NB4 (cell line): ENCODE measurements around the gene MED1.
A peak's percentile ranks its signal among the peaks of the same experiment; 100 is the strongest.
"Not testable (repeated sequence)": the region's sequence is repeated elsewhere in the genome, so short reads cannot be mapped to it uniquely, and the experiment has no call there.

ENCODE experiments used
- DNase-seq: peaks from one replicate; pipeline ENCODE4 v3.0.0; 2010; ENCODE audit warnings: low read depth
- H3K4me3 ChIP-seq: one replicate; pipeline ENCODE4 v1.5.1; 2011; ENCODE audit warnings: mild to moderate bottlenecking, low read depth, low read length, moderate library complexity
- CTCF ChIP-seq: IDR thresholded peaks from one replicate; pipeline ENCODE4 v1.5.1; 2012; ENCODE audit warnings: low read depth, low read length
- MAX ChIP-seq: IDR thresholded peaks from 2 replicates; pipeline ENCODE4 v1.6.1; 2011; ENCODE audit warnings: low read depth, low read length
- MYC ChIP-seq: IDR thresholded peaks from 2 replicates; pipeline ENCODE4 v1.6.1; 2011; ENCODE audit warnings: low read depth, low read length
- POLR2A ChIP-seq: IDR thresholded peaks from 2 replicates; pipeline ENCODE4 v1.6.1; 2011; ENCODE audit warnings: mild to moderate bottlenecking; ENCODE audit not compliant: insufficient read length; ENCODE audit errors: extremely low read depth

The MED1 gene

GRCh38 chr17:39450847-39451581 lies at the start of gene MED1:
Gene MED1 (minus strand): TSS chr17:39451263. CDS start chr17:39451062, 201 bp downstream.
- peak; percentile 99 for DNase-seq
- H3K4me3 ChIP-seq: peak within 1 kb of the TSS; percentile 90
- TF ChIP-seq CTCF: no peak
- peak; percentile 74; the same call in 1 of the 2 replicates for TF ChIP-seq MYC
- TF ChIP-seq MAX: peak; percentile 67
- peak; percentile 81 for TF ChIP-seq POLR2A

GRCh38 chr17:39496921-39497320 lies 45.9 kb upstream of the MED1 start:
- H3K4me3 ChIP-seq, DNase-seq: not testable (repeated sequence)

- no peak overlapping the region for H3K4me3 ChIP-seq
- no peak for DNase-seq
- TF ChIP-seq MYC: no peak
- TF ChIP-seq MAX: no peak
- TF ChIP-seq POLR2A: no peak
- no peak for TF ChIP-seq CTCF
These were observed 36.9 kb upstream of the MED1 start for GRCh38 chr17:39487946-39488345.

- not testable (repeated sequence) for DNase-seq, H3K4me3 ChIP-seq
These were observed 36.4 kb upstream of the MED1 start for GRCh38 chr17:39487490-39487889.

- H3K4me3 ChIP-seq: no peak overlapping the region
- no peak for TF ChIP-seq CTCF
- DNase-seq: no peak
These were observed 35.2 kb upstream of the MED1 start for GRCh38 chr17:39486242-39486641.

- TF ChIP-seq POLR2A (no peak), MAX (no peak), CTCF (no peak), MYC (no peak)
- H3K4me3 ChIP-seq: no peak overlapping the region
- peak; percentile 20 for DNase-seq
These were observed 34.5 kb upstream of the MED1 start for GRCh38 chr17:39485555-39485954.

- no peak overlapping the region for H3K4me3 ChIP-seq
- no peak for TF ChIP-seq MAX
- TF ChIP-seq MYC: no peak
- no peak for TF ChIP-seq POLR2A
- no peak for TF ChIP-seq CTCF
- peak; percentile 12 for DNase-seq
These were observed 33.1 kb upstream of the MED1 start for GRCh38 chr17:39484178-39484577.
